CD14-positive monocyte (primary cell): Measurements from ENCODE around the gene GSTT4. TPM values are rescaled to one million over a fixed set of nuclear protein-coding genes. Genes with fewer than 3 reads are reported as not detected.

Source experiments
- DNase-seq, 3 donors: peaks; one replicate each; pipeline ENCODE4 v3.0.0-alpha.2; 2011 to 2022
- H2AFZ ChIP-seq: 2 replicates; pipeline ENCODE4 v1.6.0; 2012; ENCODE audit warnings: mild to moderate bottlenecking, low read depth, low read length, inconsistent platforms; ENCODE audit not compliant: insufficient read depth, poor library complexity, severe bottlenecking
- H3K27ac ChIP-seq, 2 donors: 1 replicate in 1 of 2; 2 replicates in 1 of 2; pipeline ENCODE4 v1.5.1; 2012 to 2013; ENCODE audit warnings: low read length in 2 of 2, control low read depth in 1 of 2, inconsistent platforms in 1 of 2, low read depth in 1 of 2, mild to moderate bottlenecking in 1 of 2
- H3K27me3 ChIP-seq, 2 donors: one replicate each; pipeline versions ENCODE4 v1.6.0 to v1.6.1; 2011 to 2013; ENCODE audit warnings: low read length in 2 of 2; ENCODE audit not compliant: control insufficient read depth in 2 of 2, insufficient read depth in 2 of 2
- H3K36me3 ChIP-seq, 2 donors: replicated peaks in 1 of 2; 1 replicate in 1 of 2; 2 replicates in 1 of 2; pipeline versions ENCODE4 v1.5.1 to v1.6.1; 2012 to 2013; ENCODE audit warnings: low read length in 2 of 2, control low read depth in 1 of 2, inconsistent platforms in 1 of 2, mild to moderate bottlenecking in 1 of 2; ENCODE audit not compliant: insufficient read depth in 2 of 2, control insufficient read depth in 1 of 2
- H3K4me1 ChIP-seq, 2 donors: 1 replicate in 1 of 2; 2 replicates in 1 of 2; pipeline versions ENCODE4 v1.5.1 to v1.6.1; 2012 to 2013; ENCODE audit warnings: low read length in 2 of 2, control low read depth in 1 of 2, inconsistent platforms in 1 of 2, mild to moderate bottlenecking in 1 of 2, moderate library complexity in 1 of 2; ENCODE audit not compliant: insufficient read depth in 2 of 2, control insufficient read depth in 1 of 2
- H3K4me2 ChIP-seq: replicated peaks from 2 replicates; pipeline ENCODE3; 2012; ENCODE audit warnings: low read length, moderate library complexity, mild to moderate bottlenecking; ENCODE audit not compliant: poor library complexity, severe bottlenecking; ENCODE audit errors: extremely low read depth
- H3K4me3 ChIP-seq, 3 experiments: fragments of 200-600 bp in 1 of 3; sonication (generic) in 1 of 3; replicated peaks in 1 of 3; 1 replicate in 2 of 3; 2 replicates in 1 of 3; pipeline ENCODE4 v1.5.1; 2011 to 2013; ENCODE audit warnings: low read length in 3 of 3, mild to moderate bottlenecking in 3 of 3, control low read depth in 2 of 3, low read depth in 2 of 3, inconsistent platforms in 1 of 3, moderate library complexity in 1 of 3
- H3K79me2 ChIP-seq: 2 replicates; pipeline ENCODE4 v1.6.0; 2012; ENCODE audit warnings: mild to moderate bottlenecking, control low read depth, inconsistent platforms, low read length, moderate library complexity; ENCODE audit not compliant: insufficient read depth
- H3K9ac ChIP-seq: 2 replicates; pipeline ENCODE4 v1.6.0; 2017; ENCODE audit warnings: low read length, mild to moderate bottlenecking; ENCODE audit not compliant: insufficient read depth, poor library complexity, severe bottlenecking
- H3K9me3 ChIP-seq, 2 donors: replicated peaks in 1 of 2; 1 replicate in 1 of 2; 2 replicates in 1 of 2; pipeline versions ENCODE4 v1.5.1 to v1.6.1; 2012 to 2013; ENCODE audit warnings: low read length in 2 of 2, control low read depth in 1 of 2; ENCODE audit not compliant: control insufficient read depth in 1 of 2, insufficient read depth in 1 of 2
- H4K20me1 ChIP-seq: 2 replicates; pipeline ENCODE4 v1.6.0; 2012; ENCODE audit warnings: mild to moderate bottlenecking, low read length, control low read depth, moderate library complexity; ENCODE audit not compliant: insufficient read depth
- H3K27ac Mint-ChIP-seq, 7 donors: one replicate each; pipeline ENCODE4 v1.8.0; 2020; ENCODE audit warnings: mild to moderate bottlenecking in 7 of 7, mixed read lengths in 7 of 7, moderate library complexity in 6 of 7, inconsistent platforms in 2 of 7
- H3K27me3 Mint-ChIP-seq, 3 donors: one replicate each; pipeline ENCODE4 v1.8.0; 2021 to 2022; ENCODE audit warnings: low read depth in 3 of 3, mild to moderate bottlenecking in 3 of 3, mixed read lengths in 3 of 3, moderate library complexity in 3 of 3, inconsistent platforms in 1 of 3
- H3K36me3 Mint-ChIP-seq, 2 donors: one replicate each; pipeline ENCODE4 v1.8.0; 2020; ENCODE audit warnings: mixed read lengths in 2 of 2, inconsistent platforms in 1 of 2, mild to moderate bottlenecking in 1 of 2
- H3K4me1 Mint-ChIP-seq: one replicate; pipeline ENCODE4 v1.8.0; 2020; ENCODE audit warnings: mild to moderate bottlenecking, mixed read lengths
- H3K4me3 Mint-ChIP-seq, 2 donors: one replicate each; pipeline ENCODE4 v1.8.0; 2020; ENCODE audit warnings: mild to moderate bottlenecking in 2 of 2, mixed read lengths in 2 of 2, moderate library complexity in 1 of 2
- H3K9me3 Mint-ChIP-seq, 7 donors: one replicate each; pipeline ENCODE4 v1.8.0; 2020 to 2022; ENCODE audit warnings: mixed read lengths in 7 of 7, mild to moderate bottlenecking in 6 of 7, moderate library complexity in 6 of 7, inconsistent platforms in 2 of 7
- WGBS: methylation state at CpG from one replicate; pipeline ENCODE4 v1.1.5; 2013; ENCODE audit warnings: missing lambda C conversion rate; ENCODE audit not compliant: insufficient coverage; 5-methylcytosine and 5-hydroxymethylcytosine counted together
- intact Hi-C, 2 donors: fragments of 100-400 bp; cut with micrococcal nuclease; formaldehyde crosslinking; loops; one replicate each; pipeline versions ENCODE4 v1.15.0 to v1.15.1; 2023
- polyA plus RNA-seq, 3 donors: library from polyadenylated mRNA; depleted of rRNA in 1 of 3; unstranded in 2 of 3; stranded (reverse) in 1 of 3; fragments of 300-500 nt in 2 of 3; fragments of >200 nt in 1 of 3; fragmentation: Illumina TruSeq in 2 of 3; gene quantifications; 1 replicate in 2 of 3; 2 replicates in 1 of 3; pipeline ENCODE4 v1.2.3, GENCODE V29; 2012 to 2021
- TF ChIP-seq, protein P1 (sequence below): fragments of 200-600 bp; IDR thresholded peaks from one replicate; pipeline ENCODE4 v1.8.0; 2022; ENCODE audit warnings: antibody characterized with exemption, mild to moderate bottlenecking

The GSTT4 gene
- polyA plus RNA-seq, 3 donors, result not detected

DNA sequence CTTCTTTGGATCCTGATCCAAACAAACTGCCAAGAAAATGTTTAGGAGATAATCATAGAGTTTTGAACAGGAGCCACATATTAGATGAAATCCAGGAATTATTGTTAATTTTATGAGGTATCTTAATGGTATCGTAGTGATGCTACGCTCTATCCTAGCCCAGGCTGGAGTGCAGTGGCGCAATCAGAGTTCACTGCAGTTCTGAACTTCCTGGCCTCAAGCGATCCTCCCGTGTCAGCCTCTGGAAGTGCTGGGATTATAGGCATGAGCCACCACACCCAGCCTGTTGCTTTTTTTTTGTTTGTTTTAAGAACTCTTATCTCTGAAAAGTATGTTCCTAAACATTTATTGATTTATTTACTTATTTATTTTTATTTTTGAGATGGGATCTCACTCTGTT is 2.4 kb downstream of the GSTT4 start:
- peaks cover 0 to 1% (median 0%) of the 10 kb centered on the region in 7 donors for H3K9me3 Mint-ChIP-seq
- Histone ChIP-seq H3K4me2 (no peak overlapping the region), H3K4me3 (no peak overlapping the region), H3K36me3 (no peaks in the 10 kb centered on the region), H2AFZ (no peak overlapping the region), H3K9ac (no peak overlapping the region), H3K27me3 (no peaks in the 10 kb centered on the region), H3K27ac (no peak overlapping the region), H3K9me3 (no peaks in the 10 kb centered on the region), H3K4me1 (no peaks in the 10 kb centered on the region), H4K20me1 (no peaks in the 10 kb centered on the region), H3K79me2 (no peaks in the 10 kb centered on the region)
- no peak overlapping the region for H3K27ac Mint-ChIP-seq
- no peaks in the 10 kb centered on the region for H3K4me1 Mint-ChIP-seq
- intact Hi-C loops, result no loop called here
- 93% methylated on average over 3 of the region's 5 CpGs for WGBS
- peaks cover 4 to 7% (median 6%) of the 10 kb centered on the region in 3 donors for H3K27me3 Mint-ChIP-seq
- TF ChIP-seq, protein P1, sequence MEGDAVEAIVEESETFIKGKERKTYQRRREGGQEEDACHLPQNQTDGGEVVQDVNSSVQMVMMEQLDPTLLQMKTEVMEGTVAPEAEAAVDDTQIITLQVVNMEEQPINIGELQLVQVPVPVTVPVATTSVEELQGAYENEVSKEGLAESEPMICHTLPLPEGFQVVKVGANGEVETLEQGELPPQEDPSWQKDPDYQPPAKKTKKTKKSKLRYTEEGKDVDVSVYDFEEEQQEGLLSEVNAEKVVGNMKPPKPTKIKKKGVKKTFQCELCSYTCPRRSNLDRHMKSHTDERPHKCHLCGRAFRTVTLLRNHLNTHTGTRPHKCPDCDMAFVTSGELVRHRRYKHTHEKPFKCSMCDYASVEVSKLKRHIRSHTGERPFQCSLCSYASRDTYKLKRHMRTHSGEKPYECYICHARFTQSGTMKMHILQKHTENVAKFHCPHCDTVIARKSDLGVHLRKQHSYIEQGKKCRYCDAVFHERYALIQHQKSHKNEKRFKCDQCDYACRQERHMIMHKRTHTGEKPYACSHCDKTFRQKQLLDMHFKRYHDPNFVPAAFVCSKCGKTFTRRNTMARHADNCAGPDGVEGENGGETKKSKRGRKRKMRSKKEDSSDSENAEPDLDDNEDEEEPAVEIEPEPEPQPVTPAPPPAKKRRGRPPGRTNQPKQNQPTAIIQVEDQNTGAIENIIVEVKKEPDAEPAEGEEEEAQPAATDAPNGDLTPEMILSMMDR, result no peak
- H3K36me3 Mint-ChIP-seq, result no peaks in the 10 kb centered on the region
- DNase-seq, result no peak
- no peak overlapping the region for H3K4me3 Mint-ChIP-seq

DNA sequence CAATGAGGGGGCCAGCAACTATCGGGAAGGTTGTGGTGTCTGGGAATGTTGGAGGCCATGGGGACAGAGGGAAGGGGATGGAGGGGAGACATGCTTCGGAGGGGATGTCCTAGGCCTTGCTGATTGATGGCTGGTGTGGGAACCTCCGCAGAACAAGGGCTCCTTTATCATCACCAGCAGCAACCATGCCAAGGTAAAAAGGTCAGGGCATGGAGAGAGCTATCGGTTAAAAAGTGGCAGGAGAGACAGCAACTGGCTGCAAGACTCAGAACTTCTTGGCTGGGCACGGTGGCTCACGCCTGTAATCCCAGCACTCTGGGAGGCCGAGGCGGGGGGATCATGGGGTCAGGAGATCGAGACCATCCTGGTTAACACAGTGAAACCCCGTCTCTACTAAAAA is 3.0 kb downstream of the GSTT4 start:
- no peak overlapping the region for H3K4me3 Mint-ChIP-seq
- TF ChIP-seq, protein P1, result no peak
- Histone ChIP-seq H3K9ac (no peak overlapping the region), H3K4me2 (no peak overlapping the region), H3K4me3 (no peak overlapping the region), H3K27me3 (no peaks in the 10 kb centered on the region), H2AFZ (no peak overlapping the region), H3K79me2 (no peaks in the 10 kb centered on the region), H3K4me1 (no peaks in the 10 kb centered on the region), H3K27ac (no peak overlapping the region), H4K20me1 (no peaks in the 10 kb centered on the region), H3K9me3 (no peaks in the 10 kb centered on the region), H3K36me3 (no peaks in the 10 kb centered on the region)
- H3K4me1 Mint-ChIP-seq, result no peaks in the 10 kb centered on the region
- H3K9me3 Mint-ChIP-seq, result peaks cover 0 to 1% (median 0%) of the 10 kb centered on the region in 7 donors
- 93% methylated on average over 3 of the region's 10 CpGs for WGBS
- no peaks in the 10 kb centered on the region for H3K36me3 Mint-ChIP-seq
- peaks cover 4 to 7% (median 6%) of the 10 kb centered on the region in 3 donors for H3K27me3 Mint-ChIP-seq
- no peak for DNase-seq
- intact Hi-C loops, result no loop called here
- H3K27ac Mint-ChIP-seq, result no peak overlapping the region
